ENCODE results near the gene WDR89.
"Not testable (repeated sequence)": the region's sequence is repeated elsewhere in the genome, so short reads cannot be mapped to it uniquely, and the experiment has no call there.

The WDR89 gene

DNA sequence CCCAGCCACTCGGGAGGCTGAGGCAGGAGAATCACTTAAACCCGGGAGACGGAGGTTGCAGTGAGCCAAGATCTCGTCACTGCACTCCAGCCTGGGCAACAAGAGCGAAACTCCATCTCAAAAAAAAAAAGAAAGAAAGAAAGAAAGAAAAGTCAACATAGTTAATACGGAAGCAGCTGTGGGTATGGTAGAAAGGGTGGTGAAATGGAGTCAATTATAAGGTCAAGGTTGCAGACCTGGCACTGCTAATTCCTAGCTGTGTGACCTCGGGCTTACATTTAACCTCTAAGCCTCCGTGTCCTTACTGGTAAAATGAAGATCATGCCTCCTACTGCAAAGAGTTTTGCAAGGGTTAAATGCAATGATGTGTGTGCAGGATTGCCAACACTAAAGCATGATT is 58.6 kb downstream of the WDR89 start:
- not testable (repeated sequence) for DNase-seq

GRCh38 chr14:63581491-63581890 is 60.2 kb downstream of the WDR89 start:
- no peak for DNase-seq

DNA sequence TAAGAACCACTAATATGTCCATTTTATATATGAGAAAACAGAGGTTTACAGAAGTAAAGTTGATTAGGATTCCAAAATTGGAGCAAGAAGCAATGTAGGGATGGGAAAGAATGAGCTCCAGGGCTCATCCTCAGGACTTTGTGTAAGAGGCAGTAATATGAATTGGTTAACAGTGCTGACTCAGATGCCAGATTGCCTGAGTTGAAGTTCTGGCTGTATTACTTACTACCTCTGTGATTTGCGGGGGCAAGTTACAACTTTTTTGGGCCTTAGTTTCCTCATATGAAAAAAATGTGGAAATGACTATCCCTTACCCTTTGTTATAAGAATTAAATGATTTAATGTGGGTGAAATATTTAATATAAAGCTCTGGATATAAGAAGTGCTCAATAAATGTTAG is 63.4 kb downstream of the WDR89 start:
- DNase-seq: no peak

GRCh38 chr14:63573581-63573980 is 68.1 kb downstream of the WDR89 start:
- DNase-seq: no peak

- DNase-seq: no peak
These were observed 76.2 kb downstream of the WDR89 start for GRCh38 chr14:63565448-63565847.

GRCh38 chr14:63564318-63564717 is 77.4 kb downstream of the WDR89 start:
- DNase-seq: no peak

- DNase-seq: no peak
These were observed 78.2 kb downstream of the WDR89 start for GRCh38 chr14:63563370-63564026.

DNA sequence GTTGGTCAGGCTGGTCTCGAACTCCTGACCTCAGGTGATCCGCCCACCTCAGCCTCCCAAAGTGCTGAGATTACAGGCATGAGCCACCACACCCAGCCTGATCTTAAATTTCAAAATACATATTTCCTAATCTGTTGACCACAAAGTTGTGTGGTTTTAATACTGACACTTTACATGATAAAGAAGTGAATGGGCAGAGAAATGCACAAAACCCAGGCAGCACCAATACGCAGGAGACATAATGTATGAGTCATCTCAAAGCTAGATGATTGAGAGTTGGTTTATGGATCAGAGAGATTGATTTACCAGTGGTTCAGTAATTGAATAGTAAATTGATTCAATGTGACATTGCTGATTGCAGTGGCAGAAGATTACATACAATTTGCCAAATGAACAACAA is 79.3 kb downstream of the WDR89 start:
- DNase-seq: no peak

- peak; percentile 4 for DNase-seq
These were observed 86.1 kb downstream of the WDR89 start for GRCh38 chr14:63555572-63555971.

GRCh38 chr14:63551332-63551731 is 90.3 kb downstream of the WDR89 start:
- no peak for DNase-seq

DNA sequence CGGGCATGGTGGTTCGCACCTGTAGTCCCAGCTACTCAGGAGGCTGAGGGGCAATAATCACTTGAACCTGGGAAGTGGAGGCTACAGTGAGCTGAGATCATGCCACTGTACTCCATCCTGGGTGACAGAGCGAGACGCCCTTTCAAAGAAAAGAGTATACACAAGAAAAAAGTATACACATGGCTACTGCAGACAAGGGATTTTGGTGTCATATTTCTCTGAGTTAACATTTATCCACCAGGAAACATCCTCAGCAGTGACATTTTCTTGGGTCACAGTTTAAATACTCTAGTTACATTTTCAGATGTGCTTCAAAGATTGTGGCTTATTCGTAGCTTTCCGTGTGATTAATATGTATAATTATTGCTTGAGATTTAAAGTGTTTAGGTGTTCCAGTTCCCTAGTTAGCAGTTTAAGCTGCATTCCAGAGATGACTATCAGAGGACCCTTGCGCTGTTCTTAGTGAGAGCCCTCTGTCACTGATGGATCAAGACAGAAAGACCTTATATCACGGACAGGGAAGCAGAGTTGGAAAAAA is 93.8 kb downstream of the WDR89 start:
- DNase-seq: no peak

Data from activated CD4-positive, alpha-beta T cell treated with anti-CD3 and anti-CD28 coated beads, Interleukin-2, amount 50 U/mL, for 16 hours (primary cell).